HG03457 (cell line): ENCODE results near the gene PI4KB.
"Not testable (repeated sequence)": the region's sequence is repeated elsewhere in the genome, so short reads cannot be mapped to it uniquely, and the experiment has no call there.

Source experiments
- ATAC-seq: cut with Tn5 transposase; IDR thresholded peaks from one replicate; pipeline ENCODE4 v1.9.1; 2021; ENCODE audit warnings: moderate number of reproducible peaks; ENCODE audit not compliant: unreplicated experiment

The PI4KB gene

GRCh38 chr1:151281969-151282882 is 45.0 kb downstream of the PI4KB start, which contains the start of gene ZNF687:
Gene ZNF687, plus strand, starts transcription at chr1:151282299. Its CDS starts 3,993 bp downstream, at chr1:151286292.
- peak; percentile 80 for ATAC-seq

GRCh38 chr1:151281225-151281968 is 45.8 kb downstream of the PI4KB start:
- ATAC-seq = peak; percentile 24

GRCh38 chr1:151277249-151277648 is 50.0 kb downstream of the PI4KB start:
- ATAC-seq = no peak

- ATAC-seq = not testable (repeated sequence)
Observed at GRCh38 chr1:151275341-151275740, 51.9 kb downstream of the PI4KB start.

GRCh38 chr1:151273924-151274466 is 53.2 kb downstream of the PI4KB start:
- no peak for ATAC-seq

GRCh38 chr1:151267760-151268159 is 59.5 kb downstream of the PI4KB start:
- no peak for ATAC-seq

- ATAC-seq = no peak
Observed at GRCh38 chr1:151266821-151267220, 60.4 kb downstream of the PI4KB start.

- ATAC-seq = no peak
Observed at GRCh38 chr1:151266315-151266714, 60.9 kb downstream of the PI4KB start.

- ATAC-seq = no peak
Observed at GRCh38 chr1:151265446-151266236, 61.6 kb downstream of the PI4KB start.

GRCh38 chr1:151259351-151259750 is 67.9 kb downstream of the PI4KB start:
- ATAC-seq = no peak

GRCh38 chr1:151255381-151255780 is 71.8 kb downstream of the PI4KB start:
- ATAC-seq = no peak

GRCh38 chr1:151254217-151255213 is 72.7 kb downstream of the PI4KB start, which contains the start of gene PSMD4:
Gene PSMD4, plus strand, starts transcription at chr1:151254734. Its CDS starts 49 bp downstream, at chr1:151254783.
- ATAC-seq = peak; percentile 72

- no peak for ATAC-seq
Observed at GRCh38 chr1:151251656-151252470, 75.4 kb downstream of the PI4KB start.

- ATAC-seq = no peak
Observed at GRCh38 chr1:151246786-151247185, 80.4 kb downstream of the PI4KB start.

GRCh38 chr1:151243683-151244216 is 83.5 kb downstream of the PI4KB start:
- ATAC-seq = no peak

- no peak for ATAC-seq
Observed at GRCh38 chr1:151242442-151242841, 84.8 kb downstream of the PI4KB start.
